ENCODE data around the gene KRTAP29-1. TPM values are rescaled to one million over a fixed set of nuclear protein-coding genes. Genes with fewer than 3 reads are reported as not detected.

KRTAP29-1 gene, protein sequence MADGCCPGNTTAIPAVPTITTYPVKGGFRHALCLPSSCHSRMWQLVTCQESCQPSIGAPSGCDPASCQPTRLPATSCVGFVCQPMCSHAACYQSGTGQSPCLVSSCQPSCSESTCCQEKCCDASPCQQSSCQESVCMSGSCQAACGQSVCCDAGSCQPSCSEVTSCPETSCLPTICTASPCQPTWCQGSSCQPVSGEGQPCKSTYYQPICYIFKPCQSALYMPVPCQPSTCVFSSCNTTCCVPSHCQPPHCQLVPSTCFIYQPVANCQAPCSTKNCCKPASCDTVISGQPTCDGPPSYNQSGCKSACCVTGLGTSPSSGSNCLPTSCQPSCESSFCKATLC
- not detected in 5 replicates for total RNA-seq (2022; extraction: Qiagen RNA extraction; ENCODE audit: low read depth)

GRCh38 chr17:41301916-41302901 lies at the start of gene KRTAP29-1:
Gene KRTAP29-1 (minus strand): TSS chr17:41302851. CDS start chr17:41302851, 0 bp downstream.

GRCh38 chr17:41350381-41350878 lies 47.8 kb upstream of the KRTAP29-1 start, which contains the start of gene KRT33A:
Gene KRT33A (minus strand): TSS chr17:41350828. CDS start chr17:41350767, 61 bp downstream.

GRCh38 chr17:41315204-41315794 lies 12.6 kb upstream of the KRTAP29-1 start, which contains the start of gene KRTAP17-1:
Gene KRTAP17-1 (minus strand): TSS chr17:41315710. CDS start chr17:41315650, 60 bp downstream.

DNA sequence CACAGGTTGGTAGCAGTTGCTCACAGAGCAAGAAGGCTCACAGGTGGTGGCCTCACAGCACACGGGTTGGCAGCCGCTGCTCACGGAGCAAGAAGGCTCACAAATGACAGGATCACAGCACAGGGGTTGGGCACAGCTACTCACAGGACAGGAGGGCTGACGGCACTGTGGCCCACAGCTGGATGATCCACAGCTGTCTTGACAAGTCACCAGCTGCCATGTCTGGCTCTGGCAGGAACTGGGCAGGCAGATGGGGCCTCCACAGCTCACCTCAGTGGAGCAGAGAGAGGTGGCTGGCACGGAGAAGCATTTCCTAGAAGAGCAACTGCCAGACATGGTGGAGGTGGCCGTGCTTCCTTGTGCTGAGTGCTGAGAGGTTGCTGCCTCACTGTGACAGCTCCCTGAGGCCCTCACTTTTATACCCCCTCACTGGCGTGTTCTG lies 6.3 kb upstream of the KRTAP29-1 start, which contains the start of gene KRTAP16-1:
KRTAP16-1 (minus strand) TSS at position 392 of the 442 bp plus-strand sequence; CDS start at position 336, 56 bp downstream.

GRCh38 chr17:41275648-41276190 lies 26.9 kb downstream of the KRTAP29-1 start, which contains the start of gene KRTAP9-7:
Gene KRTAP9-7 (plus strand): TSS chr17:41275698. CDS start chr17:41275698, 0 bp downstream.

GRCh38 chr17:41265078-41265477 lies 37.6 kb downstream of the KRTAP29-1 start, which contains the start of gene KRTAP9-6:
Gene KRTAP9-6 (plus strand): TSS chr17:41265378. CDS start chr17:41265378, 0 bp downstream.

DNA sequence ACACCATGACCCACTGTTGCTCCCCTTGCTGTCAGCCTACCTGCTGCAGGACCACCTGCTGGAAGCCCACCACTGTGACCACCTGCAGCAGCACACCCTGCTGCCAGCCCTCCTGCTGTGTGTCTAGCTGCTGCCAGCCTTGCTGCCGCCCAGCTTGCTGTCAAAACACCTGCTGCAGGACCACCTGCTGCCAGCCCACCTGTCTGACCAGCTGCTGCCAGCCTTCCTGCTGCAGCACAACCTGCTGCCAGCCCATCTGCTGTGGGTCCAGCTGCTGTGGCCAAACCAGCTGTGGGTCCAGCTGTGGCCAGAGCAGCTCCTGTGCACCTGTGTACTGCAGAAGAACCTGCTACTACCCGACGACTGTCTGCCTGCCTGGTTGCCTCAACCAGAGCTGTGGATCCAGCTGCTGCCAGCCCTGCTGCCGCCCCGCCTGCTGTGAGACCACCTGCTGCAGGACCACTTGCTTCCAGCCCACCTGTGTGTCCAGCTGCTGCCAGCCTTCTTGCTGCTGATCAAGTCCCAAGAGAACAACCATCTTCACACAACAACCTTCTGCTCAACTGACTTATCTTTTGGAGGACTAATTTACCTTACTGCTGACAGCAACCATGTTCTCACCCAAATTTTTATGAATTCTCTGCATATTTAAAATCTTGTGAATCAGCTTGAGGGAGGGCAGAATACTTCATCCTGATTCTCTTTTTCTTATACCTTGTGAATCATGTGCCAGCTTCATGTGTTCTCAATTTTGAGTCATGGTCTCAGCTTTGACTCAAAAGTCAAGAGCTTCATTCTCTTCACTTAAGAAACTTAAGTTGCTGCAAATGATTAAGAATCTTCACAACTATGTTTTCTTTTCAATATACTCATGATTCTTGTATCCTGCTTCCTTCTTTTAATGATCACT lies 47.0 kb downstream of the KRTAP29-1 start, which contains the start of gene KRTAP9-9:
KRTAP9-9 (plus strand) TSS at position 4 of the 910 bp plus-strand sequence.

Other genes with a start within 250 kb of the KRTAP29-1 start
- not detected in 5 replicates for gene KRTAP2-2, start 247.6 kb downstream of the KRTAP29-1 start, total RNA-seq (2022; extraction: Qiagen RNA extraction; ENCODE audit: low read depth)
- gene KRTAP2-3, start 242.7 kb downstream of the KRTAP29-1 start, total RNA-seq (2022; extraction: Qiagen RNA extraction; ENCODE audit: low read depth), result not detected in 5 replicates
- not detected in 5 replicates for gene KRTAP2-4, start 237.0 kb downstream of the KRTAP29-1 start, total RNA-seq (2022; extraction: Qiagen RNA extraction; ENCODE audit: low read depth)
- not detected in 5 replicates for gene KRTAP4-7, start 218.7 kb downstream of the KRTAP29-1 start, total RNA-seq (2022; extraction: Qiagen RNA extraction; ENCODE audit: low read depth)
- gene KRTAP4-8, start 204.7 kb downstream of the KRTAP29-1 start, total RNA-seq (2022; extraction: Qiagen RNA extraction; ENCODE audit: low read depth), result not detected in 5 replicates
- gene KRTAP4-16, start 200.6 kb downstream of the KRTAP29-1 start, total RNA-seq (2022; extraction: Qiagen RNA extraction; ENCODE audit: low read depth), result not detected in 5 replicates
- gene KRTAP4-9, start 197.5 kb downstream of the KRTAP29-1 start, total RNA-seq (2022; extraction: Qiagen RNA extraction; ENCODE audit: low read depth), result not detected in 5 replicates
- gene KRTAP4-11, start 184.5 kb downstream of the KRTAP29-1 start, total RNA-seq (2022; extraction: Qiagen RNA extraction; ENCODE audit: low read depth), result not detected in 5 replicates
- gene KRTAP4-12, start 178.7 kb downstream of the KRTAP29-1 start, total RNA-seq (2022; extraction: Qiagen RNA extraction; ENCODE audit: low read depth), result not detected in 5 replicates
- gene KRTAP4-6, start 162.3 kb downstream of the KRTAP29-1 start, total RNA-seq (2022; extraction: Qiagen RNA extraction; ENCODE audit: low read depth), result not detected in 5 replicates
- gene KRTAP4-5, start 153.0 kb downstream of the KRTAP29-1 start, total RNA-seq (2022; extraction: Qiagen RNA extraction; ENCODE audit: low read depth), result not detected in 5 replicates
- not detected in 5 replicates for gene KRTAP4-4, start 142.1 kb downstream of the KRTAP29-1 start, total RNA-seq (2022; extraction: Qiagen RNA extraction; ENCODE audit: low read depth)
- not detected in 5 replicates for gene KRTAP4-3, start 134.6 kb downstream of the KRTAP29-1 start, total RNA-seq (2022; extraction: Qiagen RNA extraction; ENCODE audit: low read depth)
- gene KRTAP4-2, start 124.6 kb downstream of the KRTAP29-1 start, total RNA-seq (2022; extraction: Qiagen RNA extraction; ENCODE audit: low read depth), result not detected in 5 replicates
- 0.32 TPM in 1 of 5 replicates, not detected in the others for gene KRTAP4-1, start 117.9 kb downstream of the KRTAP29-1 start, total RNA-seq (2022; extraction: Qiagen RNA extraction; ENCODE audit: low read depth)
- gene KRTAP9-1, start 113.0 kb downstream of the KRTAP29-1 start, total RNA-seq (2022; extraction: Qiagen RNA extraction; ENCODE audit: low read depth), result not detected in 5 replicates
- not detected in 5 replicates for gene KRTAP9-2, start 76.2 kb downstream of the KRTAP29-1 start, total RNA-seq (2022; extraction: Qiagen RNA extraction; ENCODE audit: low read depth)
- not detected in 5 replicates for gene KRTAP9-3, start 70.4 kb downstream of the KRTAP29-1 start, total RNA-seq (2022; extraction: Qiagen RNA extraction; ENCODE audit: low read depth)
- not detected in 5 replicates for gene KRTAP9-8, start 64.9 kb downstream of the KRTAP29-1 start, total RNA-seq (2022; extraction: Qiagen RNA extraction; ENCODE audit: low read depth)
- gene KRTAP9-4, start 53.2 kb downstream of the KRTAP29-1 start, total RNA-seq (2022; extraction: Qiagen RNA extraction; ENCODE audit: low read depth), result not detected in 5 replicates
- not detected in 5 replicates for gene KRTAP9-9, start 47.5 kb downstream of the KRTAP29-1 start, total RNA-seq (2022; extraction: Qiagen RNA extraction; ENCODE audit: low read depth)
- gene KRTAP9-6, start 37.5 kb downstream of the KRTAP29-1 start, total RNA-seq (2022; extraction: Qiagen RNA extraction; ENCODE audit: low read depth), result not detected in 5 replicates
- gene KRTAP9-7, start 27.2 kb downstream of the KRTAP29-1 start, total RNA-seq (2022; extraction: Qiagen RNA extraction; ENCODE audit: low read depth), result not detected in 5 replicates
- gene KRTAP16-1, start 6.5 kb upstream of the KRTAP29-1 start, total RNA-seq (2022; extraction: Qiagen RNA extraction; ENCODE audit: low read depth), result not detected in 5 replicates
- gene KRTAP17-1, start 12.9 kb upstream of the KRTAP29-1 start, total RNA-seq (2022; extraction: Qiagen RNA extraction; ENCODE audit: low read depth), result not detected in 5 replicates
- gene KRT33A, start 48.0 kb upstream of the KRTAP29-1 start, total RNA-seq (2022; extraction: Qiagen RNA extraction; ENCODE audit: low read depth), result not detected in 5 replicates
- gene KRT33B, start 67.0 kb upstream of the KRTAP29-1 start, total RNA-seq (2022; extraction: Qiagen RNA extraction; ENCODE audit: low read depth), result not detected in 5 replicates
- 0.20 to 0.78 TPM (median 0.31 TPM) in 5 replicates for gene KRT34, start 79.5 kb upstream of the KRTAP29-1 start, total RNA-seq (2022; extraction: Qiagen RNA extraction; ENCODE audit: low read depth)
- not detected in 5 replicates for gene KRT31, start 94.8 kb upstream of the KRTAP29-1 start, total RNA-seq (2022; extraction: Qiagen RNA extraction; ENCODE audit: low read depth)
- not detected in 5 replicates for gene KRT37, start 121.7 kb upstream of the KRTAP29-1 start, total RNA-seq (2022; extraction: Qiagen RNA extraction; ENCODE audit: low read depth)
- not detected in 5 replicates for gene KRT38, start 138.1 kb upstream of the KRTAP29-1 start, total RNA-seq (2022; extraction: Qiagen RNA extraction; ENCODE audit: low read depth)
- gene KRT32, start 164.5 kb upstream of the KRTAP29-1 start, total RNA-seq (2022; extraction: Qiagen RNA extraction; ENCODE audit: low read depth), result not detected in 5 replicates
- not detected in 5 replicates for gene KRT35, start 178.3 kb upstream of the KRTAP29-1 start, total RNA-seq (2022; extraction: Qiagen RNA extraction; ENCODE audit: low read depth)
- not detected in 5 replicates for gene KRT36, start 187.1 kb upstream of the KRTAP29-1 start, total RNA-seq (2022; extraction: Qiagen RNA extraction; ENCODE audit: low read depth)
- 0.21 to 0.28 TPM in 2 of 5 replicates, not detected in the others for gene KRT13, start 202.8 kb upstream of the KRTAP29-1 start, total RNA-seq (2022; extraction: Qiagen RNA extraction; ENCODE audit: low read depth)
- gene KRT15, start 216.0 kb upstream of the KRTAP29-1 start, total RNA-seq (2022; extraction: Qiagen RNA extraction; ENCODE audit: low read depth), result 3.1 to 5.1 TPM (median 4.0 TPM) in 5 replicates
- gene KRT19, start 225.5 kb upstream of the KRTAP29-1 start, total RNA-seq (2022; extraction: Qiagen RNA extraction; ENCODE audit: low read depth), result 32.9 to 64.6 TPM (median 54.2 TPM) in 5 replicates